Measurements from ENCODE around the gene TTC7B.

DNA sequence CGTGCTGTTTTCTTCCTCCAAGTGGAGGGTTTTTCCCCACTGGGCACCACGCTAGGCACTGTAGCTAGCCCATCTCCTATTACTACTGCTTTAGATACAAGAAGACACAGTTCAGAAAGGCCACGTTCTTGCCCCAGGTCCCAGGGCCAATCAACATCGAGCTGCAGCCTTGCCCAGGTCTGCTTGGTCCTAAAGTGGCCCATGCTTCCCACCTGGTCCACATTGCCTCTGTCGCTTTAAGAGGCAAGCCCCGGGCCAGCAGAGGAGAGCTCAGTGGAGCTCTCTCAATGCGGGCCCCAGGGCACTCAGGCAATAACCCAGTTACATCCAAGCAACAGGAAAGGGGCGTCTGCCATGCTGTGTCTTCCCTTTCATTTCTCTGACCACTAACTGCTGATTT is 271.3 kb downstream of the TTC7B start:
- TF ChIP-seq CTCF (IDR thresholded peaks at IDR 0.05; ENCODE audit: insufficient read depth, low read length, poor library complexity, severe bottlenecking) (no peak), EZH2phosphoT487 (conservative IDR thresholded peaks at IDR 0.05; ENCODE audit: low read length) (no peak)

Data from SU-DHL-6 (cell line).